AG08395 (cell line): ENCODE data around the gene ZCRB1.
A peak's percentile ranks its signal among the peaks of the same experiment; 100 is the strongest.
"Not testable (repeated sequence)": the region's sequence is repeated elsewhere in the genome, so short reads cannot be mapped to it uniquely, and the experiment has no call there.

Experiments used
- DNase-seq: peaks from one replicate; pipeline ENCODE4 v3.0.0; 2012; ENCODE audit warnings: mixed read lengths, low spot score

ZCRB1 gene, protein sequence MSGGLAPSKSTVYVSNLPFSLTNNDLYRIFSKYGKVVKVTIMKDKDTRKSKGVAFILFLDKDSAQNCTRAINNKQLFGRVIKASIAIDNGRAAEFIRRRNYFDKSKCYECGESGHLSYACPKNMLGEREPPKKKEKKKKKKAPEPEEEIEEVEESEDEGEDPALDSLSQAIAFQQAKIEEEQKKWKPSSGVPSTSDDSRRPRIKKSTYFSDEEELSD

GRCh38 chr12:42325653-42326474, at the start of gene ZCRB1, which contains the start of gene PPHLN1:
TSS of gene ZCRB1 (minus strand) at chr12:42326094. CDS start at chr12:42324102, 1,992 bp downstream.
TSS of gene PPHLN1 (plus strand) at chr12:42326167. CDS start at chr12:42335903, 9,736 bp downstream.
- DNase-seq: peak; percentile 85

DNA sequence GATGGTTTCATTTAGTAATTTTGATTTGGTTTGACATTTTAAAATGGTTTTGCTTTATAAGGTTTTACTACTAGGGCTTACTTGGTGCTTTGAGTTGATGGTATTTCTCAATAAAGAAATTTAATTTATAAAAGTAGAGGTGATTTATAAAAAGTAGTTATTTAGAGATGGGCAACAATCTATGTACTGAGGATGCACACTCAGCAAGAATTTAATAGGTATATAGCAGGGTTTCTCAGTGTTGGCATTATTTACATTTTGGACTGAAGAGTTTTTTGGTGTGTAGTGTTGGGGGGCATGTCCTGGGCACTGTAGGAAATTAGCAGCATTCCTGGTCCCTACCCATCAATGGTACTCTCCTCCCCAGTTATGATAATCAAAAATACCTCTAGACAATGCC, 47.8 kb upstream of the ZCRB1 start:
- DNase-seq: no peak

DNA sequence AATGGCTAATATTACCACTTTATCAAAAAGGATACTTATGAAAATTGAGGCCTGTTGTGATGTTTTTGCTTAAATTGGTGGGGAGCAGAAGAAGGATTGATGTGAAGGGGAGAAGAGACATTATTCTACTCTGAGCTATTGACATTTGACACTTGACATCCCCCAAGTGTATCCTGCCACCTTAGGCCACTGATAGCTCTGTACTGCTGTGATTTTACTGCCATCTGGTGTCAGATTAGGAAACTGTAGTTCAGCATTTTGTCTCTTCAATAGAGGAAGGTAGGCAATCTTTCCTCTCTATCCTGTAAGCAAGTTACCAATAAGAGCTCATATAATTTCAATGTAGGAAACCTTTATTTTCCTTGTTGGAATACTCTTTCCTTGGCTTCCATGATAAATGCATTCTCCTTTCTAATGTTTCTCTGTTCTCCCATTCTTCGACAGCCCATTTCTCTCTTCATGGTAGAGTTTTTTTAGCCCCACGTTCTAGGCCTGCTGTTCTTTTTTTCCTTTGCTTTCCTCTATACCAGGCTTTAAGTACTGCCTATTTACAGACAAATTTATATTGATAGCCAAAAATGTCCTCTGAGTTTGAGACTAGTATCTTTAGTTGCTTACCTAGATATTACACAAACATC, 46.4 kb upstream of the ZCRB1 start:
- DNase-seq: peak; percentile 46

- DNase-seq: no peak
These were observed 44.1 kb upstream of the ZCRB1 start for GRCh38 chr12:42370013-42370412.

- no peak for DNase-seq
These were observed 39.6 kb upstream of the ZCRB1 start for GRCh38 chr12:42365486-42365885.

DNA sequence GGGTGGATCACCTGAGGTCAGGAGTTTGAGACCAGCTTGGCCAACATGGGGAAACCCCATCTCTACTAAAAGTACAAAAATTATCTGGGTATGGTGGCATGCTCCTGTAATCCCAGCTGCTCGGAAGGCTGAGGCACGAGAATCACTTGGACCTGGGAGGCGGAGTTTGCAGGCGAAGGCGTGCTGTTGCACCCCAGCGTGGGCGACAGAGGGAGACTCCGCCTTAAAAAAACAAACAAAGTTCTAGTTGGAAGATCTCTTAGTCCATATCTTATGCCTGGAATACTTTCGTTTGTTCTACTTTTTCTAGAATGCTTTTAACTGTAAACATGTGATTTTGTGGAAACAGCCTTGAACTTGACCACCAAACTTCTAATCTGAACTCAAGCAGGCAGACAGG, 38.8 kb upstream of the ZCRB1 start:
- no peak for DNase-seq

DNA sequence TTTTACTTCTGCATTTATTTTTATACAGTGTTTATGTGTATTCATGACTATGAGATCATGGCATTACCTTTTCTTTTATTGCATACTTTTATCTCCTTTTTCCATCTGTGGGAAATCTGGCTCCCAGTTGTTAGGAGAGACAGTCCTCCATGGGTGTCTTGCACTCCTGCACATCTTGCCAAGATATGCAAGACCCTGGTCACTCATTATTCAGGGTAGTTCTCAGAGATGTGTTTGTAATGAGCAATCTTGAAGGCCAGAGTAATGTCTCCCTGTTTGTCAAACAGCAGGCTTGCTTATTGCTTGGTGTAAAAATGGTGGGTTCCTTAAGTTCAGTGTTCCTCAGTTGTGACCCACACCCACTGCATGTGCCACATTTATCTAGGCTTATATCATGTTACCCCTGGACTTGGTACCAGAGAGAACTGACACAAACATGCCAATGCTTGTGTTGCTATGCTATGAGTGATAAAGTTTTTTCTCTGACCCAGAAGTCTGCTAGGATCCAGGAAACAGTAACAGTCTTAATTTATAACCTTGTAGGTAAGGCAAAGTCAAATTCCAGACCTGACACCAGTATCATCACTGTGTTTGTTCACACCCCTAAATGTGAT, 36.9 kb upstream of the ZCRB1 start:
- DNase-seq: no peak

DNA sequence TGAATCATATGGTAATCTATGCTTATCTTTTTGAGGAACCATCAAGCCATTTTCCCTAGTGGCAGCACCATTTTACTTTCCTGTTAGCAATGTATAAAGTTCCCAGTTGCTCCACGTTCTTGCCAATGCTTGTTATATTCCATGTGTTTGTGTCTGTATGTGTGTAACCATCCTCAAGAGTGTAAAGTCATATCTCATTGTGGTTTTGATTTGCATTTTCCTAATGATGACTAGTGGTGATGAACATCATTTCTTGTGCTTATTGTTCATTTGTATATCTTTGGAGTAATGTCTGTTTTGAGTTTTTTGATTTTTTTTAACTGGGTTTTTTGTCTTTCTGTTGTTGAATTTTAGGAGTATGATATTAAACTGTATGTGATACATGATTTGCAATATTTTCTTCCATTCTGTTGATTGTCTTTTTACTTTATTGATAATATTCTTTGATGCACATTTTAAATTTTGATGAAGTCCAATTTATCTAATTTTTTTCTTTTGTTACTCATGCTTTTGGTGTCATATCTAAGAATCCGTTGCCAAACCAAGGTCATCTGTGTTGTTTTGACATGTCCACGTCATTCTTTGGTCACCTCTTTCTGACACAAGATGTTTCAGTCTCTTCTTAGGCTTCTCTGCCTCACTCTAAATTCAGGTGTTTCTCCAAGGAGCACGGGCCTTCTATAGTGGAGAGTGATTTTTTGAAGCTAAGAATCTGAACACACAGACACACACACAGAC, 36.2 kb upstream of the ZCRB1 start:
- DNase-seq: no peak

DNA sequence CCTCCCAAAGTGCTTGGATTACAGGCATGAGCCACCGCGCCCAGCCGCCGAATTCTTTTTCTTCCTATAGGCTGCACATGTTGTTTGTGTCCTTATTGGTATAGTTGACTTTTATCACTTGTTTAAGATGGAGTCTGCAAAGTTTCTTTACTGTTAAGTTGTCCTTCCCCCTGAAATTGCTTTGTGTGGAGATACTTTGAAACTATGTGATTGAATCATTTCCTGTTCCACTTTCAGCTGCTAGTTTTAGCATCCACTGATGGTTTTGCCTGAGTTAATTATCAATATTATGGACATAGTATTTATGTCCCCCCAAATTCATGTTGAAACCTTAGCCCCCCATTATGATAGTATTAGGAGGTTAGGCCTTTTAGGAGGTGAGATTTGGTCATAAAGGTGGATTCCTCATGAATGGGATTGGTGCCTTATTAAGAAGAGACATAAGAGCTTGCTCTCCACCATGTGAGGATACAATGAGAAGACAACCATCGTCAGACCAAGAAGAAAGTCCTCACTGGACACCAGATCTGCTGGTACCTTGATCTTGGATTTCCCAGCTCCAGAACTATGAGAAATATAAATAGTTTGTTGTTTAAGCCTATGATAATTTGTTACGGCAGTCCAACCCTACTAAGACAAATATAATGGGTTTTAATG, 35.0 kb upstream of the ZCRB1 start:
- DNase-seq: no peak

GRCh38 chr12:42356344-42356743, 30.4 kb upstream of the ZCRB1 start:
- DNase-seq: no peak

- not testable (repeated sequence) for DNase-seq
These were observed 24.1 kb upstream of the ZCRB1 start for GRCh38 chr12:42350021-42350407.

GRCh38 chr12:42349119-42350020, 23.5 kb upstream of the ZCRB1 start:
- DNase-seq: not testable (repeated sequence)

GRCh38 chr12:42346403-42347002, 20.6 kb upstream of the ZCRB1 start:
- no peak for DNase-seq

GRCh38 chr12:42343721-42344120, 17.8 kb upstream of the ZCRB1 start:
- no peak for DNase-seq

GRCh38 chr12:42342028-42342427, 16.1 kb upstream of the ZCRB1 start:
- no peak for DNase-seq

DNA sequence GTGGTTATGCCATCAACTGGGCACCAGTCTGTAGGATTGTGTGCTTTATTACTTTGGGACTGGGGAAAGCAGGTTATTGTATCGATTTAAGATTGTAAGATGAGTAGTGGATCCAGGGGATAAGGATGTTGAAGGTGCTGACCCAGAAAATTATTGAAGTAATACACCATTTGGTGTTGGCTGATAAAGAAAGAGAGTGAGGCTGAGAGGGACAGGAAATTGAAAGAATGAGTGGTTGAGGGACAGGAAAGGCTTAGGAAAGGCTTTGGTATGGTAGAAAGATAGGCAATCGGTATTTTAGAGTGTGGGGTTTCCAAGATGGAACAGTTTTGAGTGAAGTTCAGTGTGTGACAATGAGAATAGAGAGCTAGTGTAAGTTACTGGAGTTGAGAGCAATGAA, 12.4 kb upstream of the ZCRB1 start:
- DNase-seq: no peak

DNA sequence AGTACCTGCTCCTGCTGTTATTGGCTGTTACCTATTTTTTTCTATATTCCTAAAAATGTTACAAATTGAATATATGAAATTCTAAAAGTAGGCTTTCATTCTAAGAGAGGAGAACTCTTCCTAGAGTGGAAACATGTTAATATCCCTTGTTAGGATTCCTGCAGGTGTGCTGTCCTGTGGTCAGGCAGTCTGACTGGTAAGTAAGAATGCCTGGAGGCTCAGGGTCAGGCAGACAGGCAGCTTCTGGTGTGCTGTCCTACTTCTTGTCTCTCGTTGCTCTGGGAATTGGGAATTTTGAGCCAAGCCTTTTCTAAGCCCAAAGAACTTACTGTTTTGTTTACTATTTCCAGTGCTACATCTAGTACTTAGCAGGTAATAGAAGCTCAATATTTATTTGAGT, 10.4 kb upstream of the ZCRB1 start:
- no peak for DNase-seq

DNA sequence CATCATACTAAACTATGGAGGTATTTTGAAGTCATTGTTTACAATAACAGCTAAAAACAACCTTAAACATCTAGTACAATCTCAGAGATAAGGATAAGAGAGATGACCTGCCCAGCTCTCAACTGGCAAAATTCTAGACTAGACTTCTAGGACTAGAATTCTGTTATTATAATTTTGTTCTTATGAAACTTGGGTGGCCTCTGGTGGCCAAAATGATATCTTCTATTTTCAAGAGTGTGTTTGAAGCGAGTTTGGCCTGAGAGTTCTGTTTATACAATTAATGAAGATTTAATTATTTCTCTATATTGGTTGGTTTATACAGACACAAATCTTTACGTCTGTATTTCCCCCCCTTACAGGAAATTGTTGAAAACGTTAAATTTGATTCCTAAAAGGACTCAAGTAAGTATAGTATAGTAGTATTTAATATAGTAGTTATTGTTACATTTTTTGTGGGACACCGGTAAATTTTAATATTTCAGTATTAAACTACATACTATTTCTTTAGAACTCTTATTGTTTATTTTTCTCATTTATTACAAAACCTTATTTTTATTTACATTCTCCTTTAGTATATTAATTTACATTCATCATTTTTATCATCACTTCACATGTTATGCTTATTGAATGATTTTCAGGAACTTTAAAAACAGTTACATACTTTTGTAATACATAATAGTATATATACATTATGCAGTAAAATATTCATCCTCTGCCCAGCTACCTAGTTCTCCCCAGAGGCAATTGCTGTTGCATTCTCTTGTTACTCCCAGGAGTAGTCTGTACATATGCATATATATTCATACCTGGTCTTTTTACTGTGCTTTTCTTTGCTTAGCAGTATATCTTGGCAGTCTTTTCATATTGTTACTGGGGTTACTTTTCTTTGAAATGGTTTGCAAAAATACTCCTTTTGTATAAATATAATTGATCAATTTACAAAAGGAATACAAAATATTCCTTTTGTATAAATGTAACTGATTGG, 6.7 kb upstream of the ZCRB1 start:
- peak; percentile 58 for DNase-seq

GRCh38 chr12:42330097-42330496, 4.2 kb upstream of the ZCRB1 start:
- not testable (repeated sequence) for DNase-seq
